NT2/D1 (cell line): ENCODE data around the gene CASP1.

Source experiments
- SUZ12 ChIP-seq: IDR thresholded peaks from 2 replicates; pipeline ENCODE4 v1.6.1; 2011; ENCODE audit not compliant: insufficient read length, insufficient read depth; ENCODE audit errors: extremely low read depth
- YY1 ChIP-seq: IDR thresholded peaks from 2 replicates; pipeline ENCODE4 v1.6.1; 2011; ENCODE audit not compliant: insufficient read length, insufficient read depth
- ZNF274 ChIP-seq: IDR thresholded peaks from 2 replicates; pipeline ENCODE4 v1.6.1; 2011; ENCODE audit warnings: mild to moderate bottlenecking, low read depth, low read length

GRCh38 chr11:104984808-104985207, 50.1 kb downstream of the CASP1 start:
- TF ChIP-seq ZNF274 (no peak), YY1 (no peak), SUZ12 (no peak)
